Left cardiac atrium (tissue), 4 donors: ENCODE data around the gene SOX13. TPM values are rescaled to one million over a fixed set of nuclear protein-coding genes. Genes with fewer than 3 reads are reported as not detected.
A peak's percentile ranks its signal among the peaks of the same experiment; 100 is the strongest.
"Not testable (repeated sequence)": the region's sequence is repeated elsewhere in the genome, so short reads cannot be mapped to it uniquely, and the experiment has no call there.

Source experiments
- ATAC-seq, 2 donors: fragments of 200-7000 bp; cut with Tn5 transposase; one replicate each; pipeline ENCODE4 v1.9.1; 2020; ENCODE audit warnings: mild to moderate bottlenecking in 2 of 2, moderate library complexity in 2 of 2
- DNase-seq: peaks from one replicate; pipeline ENCODE4 v3.0.0-alpha.2; 2020
- intact Hi-C, 2 donors: fragments of 100-400 bp; cut with DNase I; formaldehyde crosslinking; loops; one replicate each; pipeline versions ENCODE4 v1.14.1 to v1.15.1; 2022 to 2023
- total RNA-seq, 2 donors: library from RNA; stranded (reverse); fragmentation: NEBNext Ultra II Directional; extraction: Animal tissue kit (Norgen Biotek cat#: 25700); gene quantifications; one replicate each; pipeline ENCODE4 v1.2.1, GENCODE V29; 2021
- donor health status: DM: no; HTN: yes; CAD: no.
- donor health status: DM: no; HTN: yes; CAD: no; lungs with severe emphysema.
- donor health status: DM: yes; HTN: yes; CAD: no.
- donor health status: Dilated cardiomyopathy.

The SOX13 gene
- total RNA-seq, 2 donors from 2014 or later, result 14.0 to 14.4 TPM

GRCh38 chr1:204099754-204100153 is 26.8 kb downstream of the SOX13 start:
- DNase-seq, ATAC-seq, intact Hi-C loops: not testable (repeated sequence)

DNA sequence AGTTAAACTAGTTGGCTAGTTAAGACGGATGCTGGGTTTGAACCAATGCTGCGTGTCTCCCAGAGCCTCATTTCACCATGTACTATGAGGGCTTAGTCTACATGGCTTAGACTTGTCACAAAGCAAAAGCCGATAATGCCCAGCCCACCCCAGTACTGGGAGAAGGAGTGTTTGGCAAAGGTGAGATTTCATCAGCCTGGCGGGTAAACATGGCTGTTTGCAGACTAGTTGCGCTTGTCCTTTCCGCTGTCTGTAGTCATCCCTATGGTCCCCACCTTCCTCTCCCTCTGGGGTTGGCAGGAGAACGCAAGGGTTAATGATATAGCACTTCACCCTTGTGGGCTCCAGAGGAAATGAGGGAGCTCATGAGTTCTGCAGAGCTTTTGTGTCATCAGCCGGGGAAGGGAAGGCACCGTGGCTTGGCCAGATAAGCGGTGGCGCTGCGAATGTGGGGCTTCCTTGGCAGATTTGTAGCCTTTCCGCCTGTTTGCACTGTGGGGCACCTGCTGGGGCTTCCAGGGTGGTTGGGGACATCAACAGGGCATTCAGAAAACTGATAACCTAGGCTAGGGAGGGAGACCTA is 29.2 kb downstream of the SOX13 start:
- DNase-seq (no peak), ATAC-seq (no peak)
- intact Hi-C loops, result no loop called here

GRCh38 chr1:204102739-204103430 is 30.0 kb downstream of the SOX13 start:
- intact Hi-C loops, result no loop called here
- ATAC-seq (peak in 1 of 2 donors; percentile 10), DNase-seq (no peak)

DNA sequence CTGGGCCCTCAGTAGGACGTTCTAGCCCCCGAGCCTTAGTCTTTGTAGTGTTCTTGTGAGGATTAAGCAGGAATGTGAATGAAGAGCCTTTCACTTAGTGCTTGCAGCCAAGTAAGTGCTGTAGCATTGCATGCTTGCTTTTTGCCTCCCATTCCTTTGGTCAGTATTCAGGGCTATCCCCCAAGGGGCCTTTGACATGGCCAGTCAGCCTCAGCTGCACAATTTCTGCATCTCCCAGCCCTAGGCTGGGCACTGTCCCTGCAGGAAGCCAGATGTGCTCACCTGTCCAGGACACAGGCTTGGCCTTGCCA is 30.5 kb downstream of the SOX13 start:
- ATAC-seq, result peak in 1 of 2 donors; percentile 41

DNA sequence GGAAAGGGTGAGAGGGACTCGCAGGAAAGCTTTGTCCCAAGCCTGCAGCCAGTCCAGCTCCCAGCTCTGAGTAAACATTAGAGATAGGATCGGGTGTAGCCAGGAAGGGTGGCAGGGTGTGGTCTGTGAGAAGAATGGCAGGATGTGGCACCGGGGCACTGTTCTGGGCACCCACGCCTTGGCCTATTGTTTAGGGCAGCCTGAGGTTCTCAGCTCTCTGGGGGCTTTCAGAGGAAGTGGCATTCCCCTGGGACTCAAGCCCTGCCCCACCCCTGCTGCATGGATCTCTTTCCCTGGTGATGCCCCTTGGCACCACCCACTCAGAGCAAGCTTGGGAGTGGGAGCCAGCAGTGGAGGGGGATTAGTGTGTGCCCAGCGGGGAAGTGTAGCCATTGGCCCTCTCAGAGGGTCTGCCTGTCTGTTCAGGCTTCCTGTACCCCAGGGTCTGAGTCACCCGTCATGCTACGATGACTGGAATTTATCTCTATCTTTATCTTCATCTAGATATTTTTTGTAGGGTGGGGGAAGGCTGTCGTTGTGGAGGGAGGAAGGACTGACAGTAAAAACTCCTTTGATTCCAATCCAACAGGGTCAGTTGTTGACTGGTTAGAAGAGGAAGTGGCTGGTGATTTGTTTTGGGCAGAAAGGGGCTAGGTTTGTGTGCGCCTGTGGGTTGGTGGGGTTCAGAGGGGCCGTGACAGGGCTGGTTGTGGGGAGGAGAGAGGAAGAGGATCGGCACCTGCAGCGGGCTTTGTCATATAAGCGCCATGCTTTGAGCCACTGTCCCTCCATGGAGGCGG is 31.6 kb downstream of the SOX13 start:
- ATAC-seq (peak in 1 of 2 donors; percentile 64), DNase-seq (peak; percentile 59)
- intact Hi-C loops, result no loop called here

More for the DNA sequence above, 30.5 kb downstream of the SOX13 start:
- no peak for DNase-seq
- intact Hi-C loops, result no loop called here

DNA sequence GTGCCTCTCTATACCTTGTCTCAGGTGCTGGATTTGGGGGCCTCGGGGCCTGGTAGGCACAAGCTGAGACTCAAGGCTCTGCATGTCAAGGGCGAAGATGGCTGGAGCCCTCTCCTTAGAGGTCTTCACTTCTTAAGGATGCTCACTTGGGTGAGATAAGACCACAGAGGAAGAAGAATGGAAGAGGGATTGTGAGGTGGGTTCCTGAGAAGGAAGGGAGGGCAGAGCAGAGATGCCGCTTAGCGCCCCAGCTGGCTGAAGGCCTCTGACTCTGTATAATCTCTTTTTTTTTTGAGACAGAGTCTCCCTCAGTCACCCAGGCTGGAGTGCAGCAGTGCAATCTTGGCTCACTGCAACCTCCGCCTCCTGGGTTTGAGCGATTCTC is 32.2 kb downstream of the SOX13 start:
- no peak for ATAC-seq
- DNase-seq, result no peak
- intact Hi-C loops, result no loop called here

- intact Hi-C loops, result no loop called here
- no peak for ATAC-seq
- no peak for DNase-seq
These were observed 33.9 kb downstream of the SOX13 start for GRCh38 chr1:204106825-204107224.

DNA sequence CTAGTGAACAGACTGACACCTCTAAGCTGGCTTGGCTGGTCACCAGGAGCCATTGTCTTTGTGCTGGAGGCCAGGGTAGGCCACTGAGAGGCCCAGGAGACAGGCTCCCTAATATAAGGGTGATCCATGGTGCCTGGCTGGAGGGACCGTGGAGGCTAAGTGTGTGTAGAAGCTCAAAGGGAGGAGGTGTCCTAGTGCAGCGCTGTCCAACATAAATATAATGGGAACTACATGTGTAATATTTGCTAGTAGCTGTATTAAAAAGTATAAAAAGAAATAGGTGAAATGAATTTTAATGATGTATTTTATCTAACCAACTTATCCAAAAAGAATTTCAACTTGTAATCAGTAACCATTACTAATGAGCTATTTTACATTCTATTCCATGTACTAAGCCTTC is 35.0 kb downstream of the SOX13 start:
- DNase-seq, result no peak
- intact Hi-C loops, result no loop called here
- no peak for ATAC-seq

GRCh38 chr1:204108312-204109141 is 35.6 kb downstream of the SOX13 start:
- peak; percentile 45 to 50 for ATAC-seq
- intact Hi-C loops, result no loop called here
- DNase-seq, result no peak

- ATAC-seq (no peak), DNase-seq (no peak)
- intact Hi-C loops, result no loop called here
These were observed 38.1 kb downstream of the SOX13 start for GRCh38 chr1:204110894-204111633.

DNA sequence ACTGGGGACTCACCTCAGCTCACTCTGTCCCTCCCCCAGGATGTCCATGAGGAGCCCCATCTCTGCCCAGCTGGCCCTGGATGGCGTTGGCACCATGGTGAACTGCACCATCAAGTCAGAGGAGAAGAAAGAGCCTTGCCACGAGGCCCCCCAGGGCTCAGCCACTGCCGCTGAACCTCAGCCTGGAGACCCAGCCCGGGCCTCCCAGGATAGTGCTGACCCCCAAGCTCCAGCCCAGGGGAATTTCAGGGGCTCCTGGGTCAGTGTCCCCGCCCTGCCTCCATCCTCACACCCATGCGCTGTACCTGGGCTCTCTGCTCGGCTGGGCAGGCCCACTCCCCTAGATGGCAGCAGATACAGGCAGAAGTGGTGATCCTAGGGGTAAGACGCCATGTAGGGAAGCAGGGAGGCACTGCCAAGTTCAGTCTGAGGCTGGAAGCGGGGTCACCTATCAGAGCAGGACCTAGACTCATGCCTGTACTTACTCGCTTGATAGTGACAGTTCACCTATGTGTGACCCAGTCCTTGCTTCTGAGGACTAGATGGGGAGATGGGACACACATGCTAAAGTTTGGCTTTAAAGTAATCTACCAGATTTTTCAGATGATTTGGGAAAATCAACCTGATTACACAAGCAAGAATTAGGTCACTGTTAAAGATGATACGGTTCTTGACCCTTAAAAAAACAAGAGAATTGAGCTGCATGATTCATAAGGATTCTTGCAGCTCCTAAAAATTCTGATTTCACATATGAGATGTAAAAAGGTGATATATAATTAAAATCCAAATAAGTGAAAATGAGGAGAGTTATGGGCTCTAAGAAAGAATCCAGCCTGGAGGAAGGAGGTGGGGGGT is 40.2 kb downstream of the SOX13 start:
- no peak for ATAC-seq
- DNase-seq, result no peak
- intact Hi-C loops, result no loop called here

GRCh38 chr1:204113896-204114295 is 41.0 kb downstream of the SOX13 start:
- DNase-seq (no peak), ATAC-seq (no peak)
- intact Hi-C loops, result no loop called here

DNA sequence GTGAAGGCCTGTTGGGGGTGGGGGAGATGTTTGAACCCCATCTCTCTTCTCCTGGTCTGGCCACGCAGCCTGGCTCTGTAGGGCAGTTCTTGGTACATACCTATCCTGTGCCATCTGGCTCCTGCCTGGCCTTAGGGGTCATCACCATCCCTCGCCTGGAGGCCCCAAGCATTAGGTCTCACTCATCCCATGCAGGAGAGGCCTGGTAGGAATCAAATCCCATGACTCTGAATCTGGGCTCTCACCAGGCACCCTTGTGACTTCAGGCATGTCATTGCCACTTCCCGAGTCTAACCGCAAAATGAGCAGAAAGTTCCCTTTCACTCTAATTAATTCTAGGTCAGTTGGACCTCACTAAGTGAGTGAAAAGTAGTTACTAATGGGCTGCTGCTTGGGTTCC is 41.7 kb downstream of the SOX13 start:
- DNase-seq (no peak), ATAC-seq (no peak)
- intact Hi-C loops, result no loop called here

- ATAC-seq (no peak), DNase-seq (no peak)
- intact Hi-C loops, result no loop called here
These were observed 42.2 kb downstream of the SOX13 start for GRCh38 chr1:204115116-204115515.

DNA sequence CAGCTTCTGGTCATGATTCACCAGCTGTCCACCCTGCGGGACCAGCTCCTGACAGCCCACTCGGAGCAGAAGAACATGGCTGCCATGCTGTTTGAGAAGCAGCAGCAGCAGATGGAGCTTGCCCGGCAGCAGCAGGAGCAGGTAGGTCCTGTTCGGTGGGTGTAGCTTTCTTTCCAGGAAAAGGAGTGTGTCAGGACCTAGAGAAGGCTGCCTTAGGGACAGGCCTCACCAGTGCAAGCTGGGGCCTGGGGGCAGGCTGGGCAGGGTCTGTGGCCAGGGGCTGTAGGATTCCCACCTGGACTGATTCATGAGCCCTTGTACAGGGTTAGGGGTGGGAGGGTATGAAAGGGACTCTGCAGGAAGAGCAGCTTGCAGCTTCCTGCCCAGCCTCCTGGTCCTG is 43.6 kb downstream of the SOX13 start:
- no peak for DNase-seq
- no peak for ATAC-seq
- intact Hi-C loops, result no loop called here

DNA sequence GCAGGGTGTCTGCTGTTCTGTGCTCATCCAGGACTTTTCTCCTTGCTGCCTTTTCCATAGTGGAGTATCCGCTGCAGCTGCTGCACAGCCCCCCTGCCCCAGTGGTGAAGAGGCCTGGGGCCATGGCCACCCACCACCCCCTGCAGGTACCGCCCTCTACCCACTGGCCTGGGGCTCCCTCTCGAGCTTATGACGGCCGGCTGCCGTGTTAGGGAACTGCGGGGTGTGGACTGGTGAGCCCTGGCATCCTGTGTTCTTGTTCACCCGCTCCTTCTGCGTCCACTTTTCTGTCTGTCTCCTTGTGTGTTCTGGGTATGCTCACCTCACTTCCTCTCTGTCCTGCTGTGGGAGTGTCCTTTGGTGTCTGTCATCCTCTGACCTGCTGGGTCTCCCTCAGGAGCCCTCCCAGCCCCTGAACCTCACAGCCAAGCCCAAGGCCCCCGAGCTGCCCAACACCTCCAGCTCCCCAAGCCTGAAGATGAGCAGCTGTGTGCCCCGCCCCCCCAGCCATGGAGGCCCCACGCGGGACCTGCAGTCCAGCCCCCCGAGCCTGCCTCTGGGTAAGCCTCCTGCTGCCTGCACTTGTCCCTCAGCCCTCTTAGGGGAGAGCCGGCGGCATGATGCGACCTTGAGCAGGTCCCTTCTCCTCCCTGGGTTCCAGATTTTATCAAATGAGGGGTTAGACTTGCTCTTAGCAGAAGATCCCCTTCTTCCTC is 49.1 kb downstream of the SOX13 start:
- DNase-seq, result no peak
- ATAC-seq, result no peak
- intact Hi-C loops, result no loop called here

DNA sequence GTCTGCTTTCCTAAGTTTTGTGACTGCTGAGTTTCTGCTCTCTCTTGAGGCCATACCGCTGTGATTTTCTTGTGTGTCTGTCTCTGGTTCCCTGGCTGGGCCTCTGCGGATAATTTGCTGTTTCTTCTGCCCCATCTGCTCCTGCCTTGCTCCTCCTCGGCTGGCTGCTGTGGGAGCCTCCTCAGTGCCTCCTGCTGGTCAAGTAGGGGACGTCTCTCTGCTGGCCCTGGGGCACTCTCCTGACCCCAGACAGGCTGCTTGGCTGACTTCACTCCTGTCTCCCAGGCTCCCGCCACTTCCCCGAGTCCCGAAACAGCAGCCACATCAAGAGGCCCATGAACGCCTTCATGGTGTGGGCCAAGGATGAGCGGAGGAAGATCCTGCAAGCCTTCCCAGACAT is 50.5 kb downstream of the SOX13 start:
- intact Hi-C loops, result no loop called here
- DNase-seq (no peak), ATAC-seq (no peak)
